WTC11 (cell line): Measurements from ENCODE around the gene BMP8A.

Experiments
- CBFB ChIP-seq: sonication (generic); formaldehyde crosslinking; IDR thresholded peaks from 2 replicates; pipeline ENCODE4 v1.8.1; 2022; ENCODE audit warnings: mild to moderate bottlenecking, low read depth, missing genetic modification reagents
- CREM ChIP-seq: sonication (generic); formaldehyde crosslinking; IDR thresholded peaks from 2 replicates; pipeline ENCODE4 v1.8.1; 2022; ENCODE audit warnings: mild to moderate bottlenecking, missing genetic modification reagents, moderate library complexity
- E2F1 ChIP-seq: sonication (generic); formaldehyde crosslinking; IDR thresholded peaks from 2 replicates; pipeline ENCODE4 v1.8.0; 2022; ENCODE audit warnings: mild to moderate bottlenecking, missing genetic modification reagents
- E2F5 ChIP-seq: sonication (generic); formaldehyde crosslinking; IDR thresholded peaks from 2 replicates; pipeline ENCODE4 v1.8.1; 2022; ENCODE audit warnings: mild to moderate bottlenecking, moderate library complexity, missing genetic modification reagents
- GABPB1 ChIP-seq: sonication (generic); formaldehyde crosslinking; IDR thresholded peaks from 2 replicates; pipeline ENCODE4 v1.8.1; 2023; ENCODE audit warnings: mild to moderate bottlenecking, missing genetic modification reagents
- JUN ChIP-seq: sonication (generic); formaldehyde crosslinking; IDR thresholded peaks from 2 replicates; pipeline ENCODE4 v1.8.0; 2023; ENCODE audit warnings: mild to moderate bottlenecking, missing genetic modification reagents
- SP1 ChIP-seq: sonication (generic); formaldehyde crosslinking; conservative IDR thresholded peaks from 2 replicates; pipeline ENCODE4 v1.8.1; 2022; ENCODE audit warnings: missing genetic modification reagents
- ZNF121 ChIP-seq: sonication (generic); formaldehyde crosslinking; IDR thresholded peaks from 2 replicates; pipeline ENCODE4 v1.8.0; 2023; ENCODE audit warnings: missing genetic modification reagents
- TF ChIP-seq, protein P1 (sequence below): sonication (generic); formaldehyde crosslinking; IDR thresholded peaks from 2 replicates; pipeline ENCODE4 v1.8.1; 2023; ENCODE audit warnings: mild to moderate bottlenecking, missing genetic modification reagents, moderate library complexity
- TF ChIP-seq, protein P2 (sequence below): fragments of 200-600 bp; IDR thresholded peaks from 2 replicates; pipeline ENCODE4 v1.8.0; 2022; ENCODE audit warnings: antibody characterized with exemption
- TF ChIP-seq, protein P3 (sequence below): fragments of 250-450 bp; sonication (Bioruptor Pico); IDR thresholded peaks from 2 replicates; pipeline ENCODE4 v2.1.2; 2022; ENCODE audit warnings: mild to moderate bottlenecking, moderate library complexity
- TF ChIP-seq, protein P4 (sequence below): sonication (generic); formaldehyde crosslinking; IDR thresholded peaks from 2 replicates; pipeline ENCODE4 v1.8.1; 2023; ENCODE audit warnings: mild to moderate bottlenecking, missing genetic modification reagents, moderate library complexity

DNA sequence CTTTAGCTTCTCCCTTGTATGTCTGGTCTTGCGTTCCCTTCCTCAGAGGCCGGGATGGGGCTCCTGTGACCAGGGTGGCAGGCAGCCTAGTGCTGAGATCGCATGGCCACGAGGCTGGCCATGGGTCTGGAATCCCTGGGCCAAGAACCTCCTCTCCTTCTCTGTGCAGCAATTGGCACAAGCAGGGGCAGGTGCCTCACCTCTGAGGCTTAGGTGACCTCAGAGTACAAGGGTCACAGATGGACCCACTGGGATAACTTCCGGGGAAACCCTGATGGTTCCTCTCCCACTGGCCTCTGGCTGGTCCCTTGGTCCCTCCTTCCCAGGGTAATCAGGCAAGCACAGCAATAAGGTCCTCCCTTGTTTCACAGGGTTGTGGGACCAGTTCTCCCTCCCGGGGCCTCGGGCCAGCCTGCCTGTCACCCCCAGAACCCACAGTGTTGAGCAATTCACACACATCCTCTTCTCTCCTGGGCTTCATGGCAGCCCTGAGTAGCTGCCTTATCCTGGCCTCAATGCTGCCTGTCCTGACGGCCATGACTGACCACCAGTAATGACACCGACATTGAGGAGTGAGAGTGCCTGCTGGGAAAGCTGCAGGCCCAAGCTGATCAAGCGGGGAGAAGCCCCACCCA is 38.6 kb downstream of the BMP8A start:
- TF ChIP-seq, protein P1, sequence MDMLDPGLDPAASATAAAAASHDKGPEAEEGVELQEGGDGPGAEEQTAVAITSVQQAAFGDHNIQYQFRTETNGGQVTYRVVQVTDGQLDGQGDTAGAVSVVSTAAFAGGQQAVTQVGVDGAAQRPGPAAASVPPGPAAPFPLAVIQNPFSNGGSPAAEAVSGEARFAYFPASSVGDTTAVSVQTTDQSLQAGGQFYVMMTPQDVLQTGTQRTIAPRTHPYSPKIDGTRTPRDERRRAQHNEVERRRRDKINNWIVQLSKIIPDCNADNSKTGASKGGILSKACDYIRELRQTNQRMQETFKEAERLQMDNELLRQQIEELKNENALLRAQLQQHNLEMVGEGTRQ (CRISPR knock-in tag): no peak
- TF ChIP-seq, protein P2, sequence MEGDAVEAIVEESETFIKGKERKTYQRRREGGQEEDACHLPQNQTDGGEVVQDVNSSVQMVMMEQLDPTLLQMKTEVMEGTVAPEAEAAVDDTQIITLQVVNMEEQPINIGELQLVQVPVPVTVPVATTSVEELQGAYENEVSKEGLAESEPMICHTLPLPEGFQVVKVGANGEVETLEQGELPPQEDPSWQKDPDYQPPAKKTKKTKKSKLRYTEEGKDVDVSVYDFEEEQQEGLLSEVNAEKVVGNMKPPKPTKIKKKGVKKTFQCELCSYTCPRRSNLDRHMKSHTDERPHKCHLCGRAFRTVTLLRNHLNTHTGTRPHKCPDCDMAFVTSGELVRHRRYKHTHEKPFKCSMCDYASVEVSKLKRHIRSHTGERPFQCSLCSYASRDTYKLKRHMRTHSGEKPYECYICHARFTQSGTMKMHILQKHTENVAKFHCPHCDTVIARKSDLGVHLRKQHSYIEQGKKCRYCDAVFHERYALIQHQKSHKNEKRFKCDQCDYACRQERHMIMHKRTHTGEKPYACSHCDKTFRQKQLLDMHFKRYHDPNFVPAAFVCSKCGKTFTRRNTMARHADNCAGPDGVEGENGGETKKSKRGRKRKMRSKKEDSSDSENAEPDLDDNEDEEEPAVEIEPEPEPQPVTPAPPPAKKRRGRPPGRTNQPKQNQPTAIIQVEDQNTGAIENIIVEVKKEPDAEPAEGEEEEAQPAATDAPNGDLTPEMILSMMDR: no peak
- TF ChIP-seq CREM (CRISPR knock-in tag) (no peak), E2F1 (CRISPR knock-in tag) (no peak), JUN (CRISPR knock-in tag) (no peak), E2F5 (CRISPR knock-in tag) (no peak), GABPB1 (CRISPR knock-in tag) (no peak), ZNF121 (CRISPR knock-in tag) (no peak), SP1 (no peak), CBFB (CRISPR knock-in tag) (no peak)
- TF ChIP-seq, protein P3, sequence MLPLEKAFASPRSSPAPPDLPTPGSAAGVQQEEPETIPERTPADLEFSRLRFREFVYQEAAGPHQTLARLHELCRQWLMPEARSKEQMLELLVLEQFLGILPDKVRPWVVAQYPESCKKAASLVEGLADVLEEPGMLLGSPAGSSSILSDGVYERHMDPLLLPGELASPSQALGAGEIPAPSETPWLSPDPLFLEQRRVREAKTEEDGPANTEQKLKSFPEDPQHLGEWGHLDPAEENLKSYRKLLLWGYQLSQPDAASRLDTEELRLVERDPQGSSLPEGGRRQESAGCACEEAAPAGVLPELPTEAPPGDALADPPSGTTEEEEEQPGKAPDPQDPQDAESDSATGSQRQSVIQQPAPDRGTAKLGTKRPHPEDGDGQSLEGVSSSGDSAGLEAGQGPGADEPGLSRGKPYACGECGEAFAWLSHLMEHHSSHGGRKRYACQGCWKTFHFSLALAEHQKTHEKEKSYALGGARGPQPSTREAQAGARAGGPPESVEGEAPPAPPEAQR: no peak
- TF ChIP-seq, protein P4, sequence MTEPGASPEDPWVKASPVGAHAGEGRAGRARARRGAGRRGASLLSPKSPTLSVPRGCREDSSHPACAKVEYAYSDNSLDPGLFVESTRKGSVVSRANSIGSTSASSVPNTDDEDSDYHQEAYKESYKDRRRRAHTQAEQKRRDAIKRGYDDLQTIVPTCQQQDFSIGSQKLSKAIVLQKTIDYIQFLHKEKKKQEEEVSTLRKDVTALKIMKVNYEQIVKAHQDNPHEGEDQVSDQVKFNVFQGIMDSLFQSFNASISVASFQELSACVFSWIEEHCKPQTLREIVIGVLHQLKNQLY (CRISPR knock-in tag): no peak
